ENCODE measurements around the gene CENPQ. TPM values are rescaled to one million over a fixed set of nuclear protein-coding genes. Genes with fewer than 3 reads are reported as not detected.

The CENPQ gene
- total and polyA plus RNA-seq, 8 donors = 0.88 to 3.1 (median 1.3) TPM

GRCh38 chr6:49517919-49518318 is 54.7 kb downstream of the CENPQ start:
- H3K9me3 ChIP-seq = no peaks in the 10 kb centered on the region
- intact Hi-C loops (cut with DNase I) = no loop called here
- H3K4me3 ChIP-seq = no peak overlapping the region
- H3K4me1 ChIP-seq = peaks cover 0 to 20% (median 8%) of the 10 kb centered on the region in 3 donors
- no peak for FAIRE-seq
- ATAC-seq = no peak
- 88 to 93% methylated on average over 2 of the region's 2 CpGs for WGBS, 2 donors
- H3K27me3 ChIP-seq = no peaks in the 10 kb centered on the region
- DNase-seq = no peak
- no peak overlapping the region for H3K27ac ChIP-seq
- TF ChIP-seq, protein P1, sequence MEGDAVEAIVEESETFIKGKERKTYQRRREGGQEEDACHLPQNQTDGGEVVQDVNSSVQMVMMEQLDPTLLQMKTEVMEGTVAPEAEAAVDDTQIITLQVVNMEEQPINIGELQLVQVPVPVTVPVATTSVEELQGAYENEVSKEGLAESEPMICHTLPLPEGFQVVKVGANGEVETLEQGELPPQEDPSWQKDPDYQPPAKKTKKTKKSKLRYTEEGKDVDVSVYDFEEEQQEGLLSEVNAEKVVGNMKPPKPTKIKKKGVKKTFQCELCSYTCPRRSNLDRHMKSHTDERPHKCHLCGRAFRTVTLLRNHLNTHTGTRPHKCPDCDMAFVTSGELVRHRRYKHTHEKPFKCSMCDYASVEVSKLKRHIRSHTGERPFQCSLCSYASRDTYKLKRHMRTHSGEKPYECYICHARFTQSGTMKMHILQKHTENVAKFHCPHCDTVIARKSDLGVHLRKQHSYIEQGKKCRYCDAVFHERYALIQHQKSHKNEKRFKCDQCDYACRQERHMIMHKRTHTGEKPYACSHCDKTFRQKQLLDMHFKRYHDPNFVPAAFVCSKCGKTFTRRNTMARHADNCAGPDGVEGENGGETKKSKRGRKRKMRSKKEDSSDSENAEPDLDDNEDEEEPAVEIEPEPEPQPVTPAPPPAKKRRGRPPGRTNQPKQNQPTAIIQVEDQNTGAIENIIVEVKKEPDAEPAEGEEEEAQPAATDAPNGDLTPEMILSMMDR (IDR thresholded peaks at IDR 0.05) = no peak
- no peaks in the 10 kb centered on the region for H3K36me3 ChIP-seq

GRCh38 chr6:49519660-49520059 is 56.5 kb downstream of the CENPQ start:
- H3K9me3 ChIP-seq = no peaks in the 10 kb centered on the region
- H3K4me1 ChIP-seq = peaks cover 5 to 18% (median 15%) of the 10 kb centered on the region in 3 donors
- ATAC-seq (no peak), DNase-seq (no peak), FAIRE-seq (no peak)
- no peak overlapping the region for H3K27ac ChIP-seq
- WGBS, 2 donors = 81 to 84% methylated on average over 1 of the region's 1 CpG
- no peaks in the 10 kb centered on the region for H3K27me3 ChIP-seq
- H3K36me3 ChIP-seq = no peaks in the 10 kb centered on the region
- no peak overlapping the region for H3K4me3 ChIP-seq
- TF ChIP-seq, protein P1 (IDR thresholded peaks at IDR 0.05) = no peak
- intact Hi-C loops (cut with DNase I) = no loop called here

- Histone ChIP-seq H3K27ac (peak overlapping the region in 2 of 4 donors; percentile 42 to 50), H3K27me3 (no peaks in the 10 kb centered on the region), H3K9me3 (no peaks in the 10 kb centered on the region), H3K4me1 (peaks cover 5 to 18% (median 15%) of the 10 kb centered on the region in 3 donors), H3K36me3 (no peaks in the 10 kb centered on the region), H3K4me3 (no peak overlapping the region)
- 21 to 24% methylated on average over 7 of the region's 7 CpGs for WGBS, 2 donors
- ATAC-seq = peak; percentile 80 to 90 (median 89)
- intact Hi-C loops (cut with DNase I) = no loop called here
- TF ChIP-seq, protein P1 (IDR thresholded peaks at IDR 0.05) = no peak
- DNase-seq = peak in 3 of 6 donors; percentile 19 to 33 (median 22)
- no peak for FAIRE-seq
Observed at GRCh38 chr6:49522710-49523593, 59.8 kb downstream of the CENPQ start.

GRCh38 chr6:49523901-49524300 is 60.7 kb downstream of the CENPQ start:
- ATAC-seq (peak in 1 of 4 donors; percentile 8), FAIRE-seq (no peak), DNase-seq (no peak)
- intact Hi-C loops (cut with DNase I) = no loop called here
- Histone ChIP-seq H3K9me3 (no peaks in the 10 kb centered on the region), H3K4me1 (peaks cover 5 to 18% (median 15%) of the 10 kb centered on the region in 3 donors), H3K27me3 (no peaks in the 10 kb centered on the region), H3K36me3 (no peaks in the 10 kb centered on the region), H3K4me3 (no peak overlapping the region), H3K27ac (peak overlapping the region in 2 of 4 donors; percentile 20 to 50)
- TF ChIP-seq, protein P1 (IDR thresholded peaks at IDR 0.05) = no peak
- WGBS, 2 donors = 48 to 61% methylated on average over 1 of the region's 1 CpG

DNA sequence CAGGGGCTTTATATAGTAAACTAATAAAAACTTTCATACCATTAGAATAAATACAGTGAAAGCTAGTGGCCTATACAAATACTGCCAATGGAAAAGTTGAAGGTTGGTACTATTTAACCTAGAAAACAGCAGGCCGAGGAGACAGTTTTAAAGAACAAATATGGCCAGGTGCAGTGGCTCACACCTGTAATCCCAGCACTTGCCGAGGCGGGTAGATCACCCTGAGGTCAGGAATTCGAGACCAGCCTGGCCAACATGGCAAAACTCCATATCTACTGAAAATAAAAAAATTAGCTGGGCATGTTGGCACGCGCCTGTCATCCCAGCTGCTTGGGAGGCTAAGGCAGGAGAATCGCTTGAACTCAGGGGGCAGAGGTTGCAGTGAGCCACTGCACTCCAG is 61.4 kb downstream of the CENPQ start:
- Histone ChIP-seq H3K4me1 (peaks cover 5 to 18% (median 15%) of the 10 kb centered on the region in 3 donors), H3K36me3 (no peaks in the 10 kb centered on the region), H3K27me3 (no peaks in the 10 kb centered on the region), H3K27ac (peak overlapping the region in 2 of 4 donors; percentile 20 to 50), H3K4me3 (no peak overlapping the region), H3K9me3 (no peaks in the 10 kb centered on the region)
- DNase-seq = peak in 4 of 6 donors; percentile 55 to 66 (median 62)
- intact Hi-C loops (cut with DNase I) = no loop called here
- 34 to 42% methylated on average over 7 of the region's 7 CpGs for WGBS, 2 donors
- TF ChIP-seq, protein P1 (IDR thresholded peaks at IDR 0.05) = no peak
- no peak for FAIRE-seq
- ATAC-seq = peak; percentile 75 to 83 (median 79)

All from pancreas (tissue), 10 donors.